GM19328 (cell line): ENCODE data around the gene MIEF2.

Experiments used
- ATAC-seq: cut with Tn5 transposase; IDR thresholded peaks from one replicate; pipeline ENCODE4 v1.9.1; 2021; ENCODE audit warnings: mild to moderate bottlenecking, moderate library complexity; ENCODE audit not compliant: unreplicated experiment

The MIEF2 gene

GRCh38 chr17:18234853-18235380, 25.5 kb upstream of the MIEF2 start:
- no peak for ATAC-seq

- ATAC-seq: no peak
These were observed 24.7 kb upstream of the MIEF2 start for GRCh38 chr17:18235743-18236256.

DNA sequence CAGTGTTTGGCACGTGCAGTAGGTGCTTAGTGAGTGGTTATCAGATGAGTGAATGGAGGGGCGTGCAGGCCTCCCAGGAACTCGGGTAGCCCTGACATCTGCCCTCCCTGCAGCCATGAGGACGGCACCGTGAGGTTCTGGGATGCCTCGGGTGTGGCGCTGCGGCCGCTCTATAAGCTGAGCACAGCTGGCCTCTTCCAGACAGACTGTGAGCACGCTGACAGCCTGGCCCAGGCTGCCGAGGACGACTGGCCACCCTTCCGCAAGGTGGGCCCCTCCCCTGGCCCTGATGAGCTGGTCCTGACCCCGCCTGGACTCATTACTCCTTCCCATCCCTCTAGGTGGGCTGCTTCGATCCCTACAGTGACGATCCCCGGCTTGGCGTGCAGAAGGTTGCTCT, 24.0 kb upstream of the MIEF2 start:
- ATAC-seq: no peak

GRCh38 chr17:18237461-18237860, 23.0 kb upstream of the MIEF2 start:
- no peak for ATAC-seq

DNA sequence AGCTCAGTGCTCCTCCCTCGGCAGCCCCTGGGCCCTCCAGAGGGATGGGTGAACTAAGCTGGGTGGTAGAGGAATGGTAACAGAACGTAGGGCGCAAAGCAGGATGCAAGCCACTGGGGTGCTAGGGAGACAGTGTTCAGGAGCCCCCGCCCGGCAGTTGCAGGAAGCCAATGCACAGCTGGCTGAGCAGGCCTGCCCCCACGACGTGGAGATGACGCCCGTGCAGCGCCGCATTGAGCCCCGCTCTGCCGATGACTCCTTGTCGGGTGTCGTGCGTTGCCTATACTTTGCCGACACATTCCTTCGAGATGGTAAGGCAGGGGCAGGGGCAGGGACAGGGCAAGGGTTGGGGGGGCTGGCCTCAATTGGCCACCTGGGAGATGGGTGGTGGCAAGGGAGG, 22.2 kb upstream of the MIEF2 start:
- ATAC-seq: no peak

- no peak for ATAC-seq
These were observed 20.0 kb upstream of the MIEF2 start for GRCh38 chr17:18240449-18240848.

DNA sequence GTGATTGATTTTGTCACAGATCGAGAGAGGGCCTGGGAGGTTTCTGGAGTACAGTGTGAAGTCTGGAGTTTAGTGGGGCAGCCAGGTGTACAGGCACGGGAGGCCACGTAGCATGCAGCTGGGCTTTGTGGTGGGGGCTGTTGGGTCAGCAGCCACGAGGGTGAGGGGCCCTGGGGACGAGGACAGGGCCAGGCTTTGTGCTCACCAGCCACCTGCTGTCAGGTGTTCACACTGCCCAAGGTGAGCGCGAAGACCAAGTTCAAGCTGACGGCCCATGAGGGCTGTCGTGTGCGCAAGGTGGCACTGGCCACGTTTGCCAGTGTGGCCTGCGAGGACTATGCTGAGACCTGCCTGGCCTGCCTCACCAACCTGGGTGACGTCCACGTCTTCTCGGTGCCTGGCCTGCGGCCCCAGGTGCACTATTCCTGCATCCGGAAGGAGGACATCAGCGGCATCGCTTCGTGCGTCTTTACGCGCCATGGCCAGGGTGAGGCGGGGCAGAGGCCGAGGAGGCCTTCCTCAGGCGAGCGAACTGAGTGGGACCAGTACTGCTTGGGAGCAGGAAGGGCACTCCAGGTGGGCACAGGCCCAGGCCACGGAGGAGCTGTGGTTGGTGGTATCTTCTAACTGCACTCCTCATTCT, 19.1 kb upstream of the MIEF2 start:
- no peak for ATAC-seq

DNA sequence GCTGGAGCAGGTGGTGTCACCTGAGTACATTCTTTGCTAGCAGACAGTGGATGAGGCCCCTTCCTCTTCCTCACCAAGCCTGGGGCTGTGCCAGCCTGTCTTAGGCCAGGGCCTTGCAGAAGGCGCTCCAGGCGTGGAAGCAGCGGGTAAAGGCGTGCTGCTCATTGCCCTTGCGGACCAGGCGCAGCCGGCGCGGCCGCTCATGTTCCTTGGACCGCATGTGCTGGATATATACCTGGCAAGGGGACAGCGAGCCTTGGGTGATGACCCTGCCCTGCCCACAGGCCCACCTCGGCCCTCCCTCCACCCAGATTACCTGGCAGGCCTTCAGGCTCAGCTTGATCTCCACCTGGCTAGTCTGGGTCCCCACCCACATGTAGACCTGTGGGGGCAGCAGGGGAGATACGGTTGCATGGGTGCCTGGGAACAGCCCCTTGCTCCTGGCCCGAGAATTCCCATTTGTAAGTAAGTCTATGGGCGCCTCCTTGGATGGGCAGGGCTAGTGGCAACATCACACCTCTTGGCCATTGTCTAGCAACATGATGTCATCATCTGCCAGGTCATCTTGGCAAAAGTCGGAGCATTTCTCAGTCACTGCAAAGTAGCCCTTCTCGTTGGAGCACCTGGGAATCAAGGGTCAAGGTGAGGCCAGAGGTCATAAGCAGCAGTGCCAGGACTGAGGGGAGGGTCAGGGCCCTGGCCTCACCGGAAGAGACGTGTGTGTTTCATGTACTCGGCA, 15.3 kb upstream of the MIEF2 start:
- no peak for ATAC-seq

GRCh38 chr17:18246109-18246725, 14.2 kb upstream of the MIEF2 start:
- ATAC-seq: no peak

DNA sequence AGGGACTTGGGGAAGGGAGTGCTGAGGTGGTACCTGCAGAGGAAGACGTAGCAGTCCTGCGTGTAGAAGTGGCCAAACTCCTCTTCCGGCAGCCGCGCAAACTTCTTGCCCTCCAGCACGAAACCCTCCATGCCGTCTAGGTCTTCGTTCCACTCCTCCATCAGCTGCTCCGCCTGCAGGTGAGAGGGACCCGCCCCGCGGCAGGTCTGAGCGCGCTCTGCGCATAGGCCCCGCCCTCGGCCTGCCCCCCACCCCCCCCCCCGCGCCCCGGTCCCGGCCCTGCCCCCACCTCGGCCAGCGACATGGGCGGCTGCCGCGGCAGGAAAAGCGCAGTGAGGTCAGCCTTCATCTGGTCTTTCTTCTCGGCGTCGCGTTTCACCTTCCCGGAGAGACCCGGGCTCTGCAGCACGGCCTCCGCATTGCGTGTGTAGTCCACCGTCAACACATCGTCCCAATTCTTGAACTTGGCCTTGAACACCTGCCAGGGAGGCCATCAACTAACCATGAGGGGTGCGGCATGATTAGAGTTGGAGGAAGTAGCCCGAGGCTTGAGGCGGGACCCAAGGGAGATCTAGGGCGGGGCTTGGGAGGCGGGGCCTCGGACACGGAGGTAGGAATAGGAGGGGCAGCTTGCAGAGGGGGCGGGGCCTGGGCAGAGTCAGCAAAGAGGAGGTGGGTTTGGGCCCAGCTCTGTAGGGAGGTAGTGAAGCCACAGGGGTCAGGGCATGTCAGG, 13.4 kb upstream of the MIEF2 start:
- no peak for ATAC-seq

DNA sequence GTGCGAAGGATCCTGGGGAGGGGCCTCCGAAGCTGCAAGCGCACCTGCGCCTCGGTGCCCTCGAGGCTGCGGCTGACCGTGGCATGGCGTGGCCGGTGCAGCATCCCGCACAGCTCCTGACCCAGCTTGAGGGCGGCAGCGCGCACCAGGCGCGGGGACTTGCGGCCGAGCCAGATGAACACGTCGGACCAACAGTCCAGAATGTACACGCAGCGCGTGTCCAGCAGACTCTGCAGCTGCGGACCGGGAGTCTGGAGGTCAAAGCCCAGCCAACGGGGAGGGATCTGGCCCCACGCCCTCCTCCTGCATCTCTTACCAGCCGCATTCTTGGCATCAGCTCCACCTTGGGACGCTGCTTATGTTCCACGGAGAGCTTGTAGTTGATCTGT, 12.9 kb upstream of the MIEF2 start:
- no peak for ATAC-seq

DNA sequence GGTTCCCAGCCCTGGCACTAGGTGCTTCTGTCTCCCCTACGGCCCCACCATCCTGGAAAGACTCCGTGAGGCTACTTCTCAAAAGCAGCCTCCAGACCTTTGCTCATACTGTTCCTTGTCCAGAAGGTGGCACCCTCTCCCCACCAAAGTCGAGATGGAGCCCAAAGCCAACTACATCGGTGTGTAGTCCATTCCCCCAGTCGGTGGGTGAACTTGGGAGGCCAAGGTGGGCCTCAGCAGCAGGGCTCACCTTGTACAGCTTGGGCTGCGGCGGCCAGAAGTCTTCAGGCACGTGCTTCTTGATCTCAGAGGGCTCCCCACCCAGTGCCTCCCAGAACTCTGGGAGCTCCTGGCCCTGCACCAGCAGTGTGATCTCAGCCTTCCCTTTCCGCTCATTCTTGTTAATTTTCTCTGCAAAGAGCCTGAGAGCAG, 12.1 kb upstream of the MIEF2 start:
- ATAC-seq: no peak

DNA sequence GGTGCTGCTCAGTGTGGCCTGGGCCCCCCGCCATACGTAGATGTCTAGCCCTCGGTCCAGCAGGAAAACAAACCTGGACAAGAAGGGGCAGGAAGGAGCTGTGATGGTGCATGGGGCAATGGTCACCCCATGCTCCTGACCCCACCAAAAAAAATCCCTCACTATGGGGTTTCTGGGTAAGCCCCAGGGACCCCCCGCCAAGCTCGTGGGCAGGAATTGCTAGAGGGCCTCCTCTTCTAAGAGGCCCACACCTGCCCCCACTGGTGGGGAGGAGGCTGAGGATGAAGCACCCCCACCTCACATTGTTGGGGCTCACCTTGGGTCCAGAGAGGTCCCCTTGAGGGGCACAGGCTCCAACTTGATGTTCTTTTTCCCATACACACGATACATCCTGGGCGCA, 11.7 kb upstream of the MIEF2 start:
- ATAC-seq: no peak

DNA sequence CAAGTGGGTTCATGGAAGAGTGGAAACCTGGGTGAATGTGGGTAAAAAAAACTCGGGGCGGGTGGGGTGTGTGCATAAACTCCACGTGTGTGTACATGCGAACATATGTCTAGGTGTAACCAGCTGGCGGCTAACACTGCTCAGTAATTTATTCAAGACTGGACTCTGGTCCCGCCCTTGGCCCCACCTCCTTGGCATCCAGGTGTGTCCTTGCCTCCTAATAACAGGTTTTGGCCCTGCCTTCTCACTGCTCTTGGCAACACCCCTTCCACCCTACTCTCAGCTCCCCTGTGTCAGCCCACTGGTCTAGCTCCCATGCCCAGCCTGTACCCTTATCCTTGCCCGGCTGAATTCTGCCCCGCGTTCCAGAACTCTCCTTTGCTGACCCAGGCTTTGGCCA, 10.2 kb upstream of the MIEF2 start:
- no peak for ATAC-seq

DNA sequence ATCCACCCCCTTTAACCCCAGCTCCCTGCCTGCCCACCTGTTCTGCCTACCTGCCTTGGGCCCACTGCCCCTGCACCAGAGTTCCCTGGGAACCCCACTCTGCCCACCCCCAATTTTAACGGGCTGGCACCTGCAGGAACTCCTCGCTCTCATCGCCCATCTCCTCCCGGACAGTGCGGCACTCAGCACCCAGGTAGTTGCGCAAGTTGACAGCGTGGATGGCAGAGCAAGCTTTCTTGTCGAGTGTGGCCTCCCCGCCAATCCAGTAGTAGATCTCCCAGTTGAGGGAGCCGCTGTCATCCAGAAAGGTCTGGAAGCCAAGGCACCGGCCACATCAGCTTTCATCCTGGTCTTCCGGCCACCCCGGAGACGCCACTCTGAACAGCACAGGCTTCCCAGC, 9.8 kb upstream of the MIEF2 start:
- no peak for ATAC-seq

DNA sequence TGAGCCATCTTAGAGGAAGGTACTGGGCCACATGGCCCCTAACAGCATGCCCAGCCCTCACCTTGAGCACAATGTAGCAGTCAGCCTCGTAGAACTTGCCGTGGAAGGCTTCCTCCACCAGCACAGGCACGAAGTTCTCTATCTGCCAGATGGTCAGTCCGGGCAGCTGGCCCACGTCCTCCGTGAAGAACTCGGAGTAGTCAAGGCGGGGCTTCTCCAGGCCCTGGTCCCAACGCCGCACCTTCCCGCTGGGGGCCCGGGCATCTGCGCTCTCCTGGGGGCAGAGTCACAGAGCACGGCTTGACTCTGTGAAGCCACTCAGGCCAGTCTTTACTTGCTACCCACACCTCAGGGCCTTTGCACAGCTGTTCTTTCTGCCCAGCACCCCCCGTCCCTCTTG, 9.3 kb upstream of the MIEF2 start:
- no peak for ATAC-seq

DNA sequence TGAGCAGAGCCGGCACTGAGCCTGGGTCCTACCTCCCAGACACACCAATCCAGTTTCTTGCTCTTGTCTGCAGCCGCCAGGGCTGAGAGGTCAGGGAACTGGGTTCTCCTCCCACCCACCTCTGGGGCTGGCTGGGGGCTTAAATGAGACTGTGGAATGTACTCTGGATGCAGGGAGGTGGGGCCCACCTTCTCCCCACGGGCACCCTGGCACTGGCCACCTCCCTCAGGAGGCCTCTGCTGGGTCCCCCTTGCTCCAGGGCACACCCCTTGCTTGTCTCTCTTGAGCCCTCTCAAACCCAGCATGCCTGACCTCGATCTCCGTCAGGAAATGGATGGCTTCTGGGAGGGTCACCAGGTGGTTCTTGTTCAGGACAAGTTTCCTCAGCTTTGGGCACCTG, 8.3 kb upstream of the MIEF2 start:
- ATAC-seq: no peak

- no peak for ATAC-seq
These were observed 7.1 kb upstream of the MIEF2 start for GRCh38 chr17:18253187-18253884.

- no peak for ATAC-seq
These were observed 6.3 kb upstream of the MIEF2 start for GRCh38 chr17:18253947-18254821.
